ENCODE measurements around the gene METTL26.

METTL26 gene

DNA sequence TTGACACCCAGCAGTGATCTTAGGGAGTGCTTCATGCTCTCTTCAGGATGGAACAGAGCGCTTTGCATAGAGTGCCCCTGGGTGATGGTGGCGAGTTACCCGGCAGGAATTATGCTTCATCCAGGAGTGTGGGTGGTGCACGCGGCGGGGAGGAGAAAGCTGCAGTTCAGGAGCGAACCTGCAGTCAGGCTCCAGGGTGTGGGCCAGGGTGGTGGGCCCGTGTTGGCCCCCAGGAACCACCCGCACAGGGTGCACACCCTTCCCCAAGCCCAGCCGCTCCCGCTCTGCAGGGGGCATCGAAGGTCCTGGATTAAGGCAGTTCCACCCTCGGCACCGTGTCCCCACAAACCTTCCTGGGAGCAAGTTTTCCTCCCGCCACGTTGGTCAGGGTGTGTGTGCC, 42.3 kb downstream of the METTL26 start:
- DNase-seq, result no peak

GRCh38 chr16:593406-593805, 42.7 kb downstream of the METTL26 start:
- no peak for DNase-seq

- no peak for DNase-seq
Measured at GRCh38 chr16:592518-593306, 43.4 kb downstream of the METTL26 start.

DNA sequence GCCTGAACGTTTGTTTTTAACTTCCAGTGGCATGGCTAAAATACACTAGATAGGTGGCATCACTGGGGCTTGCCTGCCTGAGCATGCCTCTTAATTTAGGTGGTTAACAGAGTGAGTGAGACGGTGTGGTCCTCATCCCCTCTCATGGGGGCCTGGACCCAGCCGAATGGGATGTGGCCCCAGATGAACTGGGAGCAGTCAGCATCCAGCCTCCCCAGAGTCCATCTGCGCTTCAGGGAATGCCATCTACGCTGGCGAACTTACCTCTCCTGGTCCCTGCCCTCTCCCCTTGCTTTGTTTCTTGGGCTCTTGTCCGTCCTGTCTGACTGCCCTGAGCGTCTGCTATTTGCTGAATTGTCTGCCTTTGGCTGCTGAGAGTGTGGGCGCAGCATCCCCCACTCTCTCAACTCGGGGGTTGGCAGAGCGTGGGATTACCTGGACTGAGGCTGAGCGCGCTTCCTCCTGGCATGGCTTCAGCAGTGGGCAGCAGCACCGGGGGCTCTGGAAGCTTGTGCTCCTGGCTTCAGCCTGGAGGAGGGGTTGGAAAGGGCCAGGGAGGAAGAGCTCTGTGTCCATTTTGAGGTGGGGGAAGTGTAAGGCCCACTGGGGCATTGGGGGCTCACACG, 44.1 kb downstream of the METTL26 start:
- DNase-seq, result no peak

DNA sequence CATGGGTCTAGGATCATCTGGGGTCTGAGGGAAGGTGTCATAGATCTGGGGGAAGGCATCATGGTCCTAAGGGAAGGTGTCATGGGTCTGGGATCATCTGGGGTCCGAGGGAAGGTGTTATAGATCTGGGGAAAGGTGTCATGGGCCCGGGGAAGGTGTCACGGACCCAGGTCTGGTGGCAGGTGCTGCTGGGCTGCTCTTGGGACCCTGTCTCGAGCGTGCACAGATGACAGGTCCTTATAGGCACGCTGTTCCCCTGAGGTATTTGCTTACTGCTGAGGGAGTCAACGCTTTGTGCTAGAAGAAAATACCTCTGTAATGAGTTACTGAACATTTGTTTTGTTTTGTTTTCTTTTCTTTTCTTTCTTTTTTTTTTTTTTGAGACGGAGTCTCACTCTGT, 44.9 kb downstream of the METTL26 start:
- DNase-seq, result no peak

DNA sequence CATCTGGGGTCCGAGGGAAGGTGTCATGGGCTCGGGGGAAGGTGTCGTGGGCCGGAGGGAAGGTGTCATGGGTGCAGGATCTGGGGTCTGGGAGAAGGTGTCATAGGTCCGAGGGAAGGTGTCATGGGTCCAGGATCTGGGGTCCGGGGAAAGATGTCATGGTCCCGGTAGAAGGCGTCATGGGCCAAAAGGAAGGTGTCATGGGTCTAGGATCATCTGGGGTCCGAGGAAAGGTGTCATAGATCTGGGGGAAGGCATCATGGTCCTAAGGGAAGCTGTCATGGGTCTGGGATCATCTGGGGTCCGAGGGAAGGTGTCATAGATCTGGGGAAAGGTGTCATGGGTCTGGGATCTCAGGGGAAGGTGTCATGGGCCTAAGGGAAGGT, 45.3 kb downstream of the METTL26 start:
- no peak for DNase-seq

DNA sequence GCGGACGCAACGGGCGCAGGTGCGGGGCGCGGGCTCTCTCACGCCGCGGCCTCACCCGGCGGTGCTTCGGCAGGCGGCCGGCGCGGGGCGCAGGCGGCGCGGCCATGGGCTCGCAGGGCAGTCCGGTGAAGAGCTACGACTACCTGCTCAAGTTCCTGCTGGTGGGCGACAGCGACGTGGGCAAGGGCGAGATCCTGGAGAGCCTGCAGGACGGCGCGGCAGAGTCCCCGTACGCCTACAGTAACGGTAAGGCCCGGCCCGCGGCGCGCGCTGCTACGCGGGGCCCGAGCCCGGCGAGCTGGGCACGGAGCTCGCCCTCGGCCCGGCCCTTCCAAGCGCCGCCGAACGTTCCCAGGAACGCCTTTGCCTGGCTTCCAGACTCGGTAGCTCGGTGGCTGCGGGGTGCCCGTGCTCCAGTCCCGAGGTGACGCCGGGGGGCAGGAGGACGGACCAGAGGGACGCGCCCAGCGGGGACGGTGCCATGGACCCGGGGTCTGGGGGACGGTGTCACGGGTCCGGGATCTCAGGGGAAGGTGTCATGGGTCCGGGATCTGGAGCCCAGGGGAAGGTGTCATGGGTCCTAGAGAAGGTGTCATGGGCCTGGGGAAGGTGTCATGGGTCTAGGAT, 45.8 kb downstream of the METTL26 start:
- no peak for DNase-seq

DNA sequence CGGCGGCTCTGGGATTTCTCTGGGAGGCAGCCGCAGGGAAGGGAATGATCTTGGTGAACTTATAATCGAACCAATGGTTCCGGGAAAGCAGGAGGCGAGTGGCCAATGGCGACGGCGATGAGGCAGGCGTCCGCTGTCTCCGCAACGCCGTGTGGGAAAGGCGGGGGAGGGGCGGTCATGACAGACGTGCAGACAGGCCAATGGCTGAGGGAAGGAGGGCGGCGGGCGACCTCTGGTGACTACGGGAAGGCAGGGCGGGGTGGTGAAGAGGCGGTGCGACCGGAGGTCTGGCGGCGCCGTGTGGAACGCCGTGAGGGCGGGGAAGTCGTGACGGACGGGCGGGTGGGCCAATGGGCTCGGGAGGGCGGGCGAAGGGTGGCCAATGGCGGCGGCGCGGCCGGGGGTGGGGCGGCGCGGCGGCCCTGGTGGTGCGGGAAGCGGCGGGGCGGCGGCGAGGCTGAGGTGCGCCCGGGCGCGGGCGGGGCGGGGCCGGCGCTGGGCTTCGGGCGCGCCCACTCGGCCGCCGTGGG, 46.4 kb downstream of the METTL26 start, which contains the start of gene RAB40C:
Gene RAB40C (plus strand): TSS at position 409 of the 530 bp plus-strand sequence. CDS start 226 bp downstream, outside the sequence.
- peak; percentile 99 for DNase-seq

- DNase-seq, result peak; percentile 95 to 98
Measured at GRCh38 chr16:588889-589657, 47.0 kb downstream of the METTL26 start.

DNA sequence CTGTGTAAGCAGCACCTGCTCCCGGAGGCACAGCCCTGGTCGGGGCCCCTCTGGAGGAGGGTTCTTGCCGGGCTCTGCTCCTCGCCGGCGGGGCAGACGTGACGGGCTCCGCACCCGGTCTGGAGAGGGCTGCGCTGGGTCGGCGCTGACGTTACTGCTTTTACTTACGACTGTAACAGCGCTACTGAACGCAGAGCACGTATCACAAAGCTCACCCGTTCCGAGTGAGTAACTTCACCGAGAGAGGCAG, 47.5 kb downstream of the METTL26 start:
- DNase-seq, result peak in 1 of 2 experiments; percentile 65

DNA sequence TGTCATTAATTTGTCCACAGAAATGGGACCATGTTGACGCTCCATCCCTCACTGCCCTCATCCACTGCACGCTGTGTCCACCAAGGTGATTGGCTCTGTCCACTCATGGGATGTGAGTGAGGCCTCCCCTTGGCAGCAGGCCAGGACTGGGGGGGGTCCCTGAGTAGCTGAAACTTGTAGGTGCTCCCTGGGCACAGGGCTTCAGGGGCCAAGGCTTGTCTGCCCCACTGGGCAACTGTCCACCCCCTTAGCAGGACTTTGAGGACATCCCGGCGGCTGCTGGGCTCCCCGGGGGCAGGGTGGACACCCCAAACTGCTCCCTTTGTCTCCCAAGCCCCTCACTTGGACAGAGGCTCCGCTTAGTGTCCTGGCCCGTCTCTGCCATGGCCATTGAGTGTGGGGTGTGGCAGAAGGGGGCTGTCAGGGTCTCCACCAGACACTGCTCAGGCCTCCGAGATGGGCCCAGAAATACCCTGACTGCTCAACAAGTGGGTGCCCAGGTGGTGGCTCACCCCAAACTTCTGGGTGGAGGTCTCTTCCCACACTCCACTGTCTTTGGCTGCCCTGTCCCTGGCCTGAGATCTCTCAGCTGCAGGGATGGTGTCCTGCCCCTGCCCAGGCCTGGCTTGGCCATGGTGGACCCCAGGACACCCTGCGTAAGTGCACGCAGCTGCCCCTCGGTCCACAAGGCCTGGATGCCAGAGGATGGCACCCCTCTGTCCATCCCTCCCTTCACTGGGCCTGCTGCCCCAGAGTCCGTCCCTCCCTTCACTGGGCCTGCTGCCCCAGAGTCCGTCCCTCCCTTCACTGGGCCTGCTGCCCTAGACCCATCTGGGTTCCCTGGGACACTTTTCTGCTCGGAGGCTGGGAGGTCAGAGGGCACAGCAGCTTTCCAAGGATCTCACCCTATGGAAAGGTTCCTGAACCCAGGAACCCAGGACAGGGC, 49.2 kb downstream of the METTL26 start:
- no peak for DNase-seq

DNA sequence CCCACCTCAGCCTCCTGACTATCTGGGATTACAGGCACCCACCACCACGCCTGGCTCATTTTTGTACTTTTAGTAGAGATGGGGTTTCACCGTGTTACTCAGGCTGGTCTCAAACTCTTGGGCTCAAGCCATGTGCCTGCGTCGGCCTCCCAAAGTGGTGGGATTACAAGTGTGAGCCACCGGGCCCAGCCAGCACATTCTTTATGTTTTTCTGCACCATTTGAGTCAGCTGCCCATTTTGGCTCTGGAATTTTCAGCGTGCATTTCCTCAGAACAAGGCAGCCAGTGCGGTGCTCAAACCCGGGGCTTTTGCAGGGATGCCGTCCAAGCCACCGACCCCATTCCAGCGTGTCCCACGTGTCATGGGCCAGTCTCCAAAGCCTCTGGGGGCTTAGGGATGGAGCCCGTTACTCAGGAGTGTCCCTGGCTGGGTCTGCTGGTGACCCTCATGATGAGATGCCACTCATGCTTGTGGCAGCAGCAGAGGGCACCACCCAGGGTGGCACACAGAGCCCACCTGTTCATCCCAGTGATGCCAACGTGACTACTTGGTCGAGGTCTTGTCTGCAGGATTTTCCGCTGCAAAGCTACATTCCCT, 50.0 kb downstream of the METTL26 start:
- no peak for DNase-seq

- no peak for DNase-seq
Measured at GRCh38 chr16:585351-585750, 50.8 kb downstream of the METTL26 start.

All from stimulated activated CD4-positive, alpha-beta T cell treated with anti-CD3 and anti-CD28 coated beads, Interleukin-4, amount 100 ng/mL, for 4 hours (primary cell).